ENCODE measurements around the gene PHLDA3. TPM values are rescaled to one million over a fixed set of nuclear protein-coding genes. Genes with fewer than 3 reads are reported as not detected.

The PHLDA3 gene
- total and polyA plus RNA-seq, 2 of the 13 experiments (the other 11 are each of a cell fraction or from before 2014, with no cell fraction given) = 16.7 to 33.6 TPM

DNA sequence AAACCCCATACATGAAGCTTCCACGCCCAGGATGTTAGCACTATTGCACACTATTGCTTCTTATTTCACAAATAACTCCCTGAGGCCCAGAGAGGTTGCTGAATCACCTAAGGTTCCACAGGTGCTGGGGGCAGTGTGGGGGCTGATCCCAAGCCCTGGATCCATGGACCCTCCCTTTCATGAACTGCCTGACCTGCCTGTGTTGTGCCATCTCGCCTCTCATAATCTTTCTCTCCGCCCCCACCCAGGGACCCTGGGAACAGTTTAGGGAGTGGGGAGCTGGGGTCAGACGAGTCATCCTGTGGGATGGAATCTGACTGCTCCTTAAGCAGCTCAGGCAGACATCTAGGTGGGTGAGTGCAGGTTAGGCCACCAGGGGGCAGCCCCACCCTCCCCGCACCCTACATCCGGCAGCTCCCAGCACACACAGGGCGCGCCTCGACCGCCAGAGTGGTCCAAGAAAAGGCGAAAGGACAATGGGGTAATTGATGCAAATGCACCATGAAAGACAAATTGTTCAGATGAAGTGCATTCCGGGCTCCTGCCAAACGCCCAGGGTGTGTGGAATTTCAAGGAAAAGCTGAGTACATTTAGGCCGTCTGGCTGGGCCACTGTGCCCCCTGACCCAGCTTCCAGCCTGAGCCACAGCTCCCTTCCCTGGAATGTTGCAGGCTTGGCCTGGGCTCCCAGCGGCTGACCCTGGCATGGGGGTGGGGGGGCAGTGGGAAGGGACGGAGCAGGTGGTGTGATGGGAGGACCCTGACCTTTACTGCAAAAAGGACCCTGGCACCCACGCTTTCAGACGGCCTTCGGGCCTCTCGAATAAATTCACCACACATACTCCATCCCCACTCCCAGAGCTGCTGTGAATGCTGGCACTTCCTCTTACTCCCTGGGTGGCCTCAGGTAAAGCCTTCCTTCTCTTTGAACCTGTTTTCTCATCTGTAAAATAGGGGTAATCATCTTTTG, 20.8 kb downstream of the PHLDA3 start (continued):
- TF ChIP-seq RXRB (CRISPR knock-in tag; IDR thresholded peaks at IDR 0.05; ENCODE audit: borderline replicate concordance) = 0 out of 2 replicates have a peak, but pooled peaks have one; percentile 13
- no peak for TF ChIP-seq SMAD3 (CRISPR knock-in tag; IDR thresholded peaks at IDR 0.05)
- no peak for TF ChIP-seq KDM1A (CRISPR knock-in tag; IDR thresholded peaks at IDR 0.05)
- TF ChIP-seq, protein P1, sequence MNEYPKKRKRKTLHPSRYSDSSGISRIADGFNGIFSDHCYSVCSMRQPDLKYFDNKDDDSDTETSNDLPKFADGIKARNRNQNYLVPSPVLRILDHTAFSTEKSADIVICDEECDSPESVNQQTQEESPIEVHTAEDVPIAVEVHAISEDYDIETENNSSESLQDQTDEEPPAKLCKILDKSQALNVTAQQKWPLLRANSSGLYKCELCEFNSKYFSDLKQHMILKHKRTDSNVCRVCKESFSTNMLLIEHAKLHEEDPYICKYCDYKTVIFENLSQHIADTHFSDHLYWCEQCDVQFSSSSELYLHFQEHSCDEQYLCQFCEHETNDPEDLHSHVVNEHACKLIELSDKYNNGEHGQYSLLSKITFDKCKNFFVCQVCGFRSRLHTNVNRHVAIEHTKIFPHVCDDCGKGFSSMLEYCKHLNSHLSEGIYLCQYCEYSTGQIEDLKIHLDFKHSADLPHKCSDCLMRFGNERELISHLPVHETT (CRISPR knock-in tag; conservative IDR thresholded peaks at IDR 0.05) = no peak
- no peak for TF ChIP-seq HHEX (CRISPR knock-in tag; IDR thresholded peaks at IDR 0.05)
- TF ChIP-seq SOX13 (IDR thresholded peaks at IDR 0.05) = no peak
- TF ChIP-seq SOX13 (CRISPR knock-in tag; conservative IDR thresholded peaks at IDR 0.05 in 1 of 2, IDR thresholded peaks at IDR 0.05 in 1 of 2) = peak in 1 of 2 experiments; percentile 21; a peak in 1 of 4 replicates
- TF ChIP-seq TBX2 (CRISPR knock-in tag; IDR thresholded peaks at IDR 0.05; ENCODE audit: borderline replicate concordance) = no peak
- no peak for TF ChIP-seq ZNF749 (CRISPR knock-in tag; IDR thresholded peaks at IDR 0.05; ENCODE audit: borderline replicate concordance)
- no peak for TF ChIP-seq TCF7 (IDR thresholded peaks at IDR 0.05; ENCODE audit: low read depth)
- no peak for TF ChIP-seq SCMH1 (CRISPR knock-in tag; IDR thresholded peaks at IDR 0.05; ENCODE audit: borderline replicate concordance)
- TF ChIP-seq REST (IDR thresholded peaks at IDR 0.05; ENCODE audit: borderline replicate concordance in 1 of 2, low read depth in 1 of 2, low read length in 2 of 2) = no peak
- TF ChIP-seq ZFAT (CRISPR knock-in tag; conservative IDR thresholded peaks at IDR 0.05) = no peak
- TF ChIP-seq SUZ12 (IDR thresholded peaks at IDR 0.05; ENCODE audit: low read depth, low read length) = no peak
- no peak for TF ChIP-seq ZNF138 (CRISPR knock-in tag; IDR thresholded peaks at IDR 0.05; ENCODE audit: low read depth)
- no peak for TF ChIP-seq NFKB2 (CRISPR knock-in tag; IDR thresholded peaks at IDR 0.05; ENCODE audit: borderline replicate concordance)
- TF ChIP-seq ZNF274 (CRISPR knock-in tag; IDR thresholded peaks at IDR 0.05) = no peak
- TF ChIP-seq ARHGAP35 (CRISPR knock-in tag; IDR thresholded peaks at IDR 0.05; ENCODE audit: borderline replicate concordance) = no peak
- no peak for TF ChIP-seq BRD4 (CRISPR knock-in tag; IDR thresholded peaks at IDR 0.05)
- TF ChIP-seq CTCF (CRISPR knock-in tag; IDR thresholded peaks at IDR 0.05) = peak; percentile 89
- TF ChIP-seq SAFB2 (CRISPR knock-in tag; IDR thresholded peaks at IDR 0.05; ENCODE audit: borderline replicate concordance, low read depth) = no peak
- no peak for TF ChIP-seq JARID2 (CRISPR knock-in tag; IDR thresholded peaks at IDR 0.05; ENCODE audit: insufficient replicate concordance)
- TF ChIP-seq NFIB (CRISPR knock-in tag; IDR thresholded peaks at IDR 0.05; ENCODE audit: borderline replicate concordance) = no peak
